T-cell (primary cell): ENCODE measurements around the gene TEF. TPM values are rescaled to one million over a fixed set of nuclear protein-coding genes. Genes with fewer than 3 reads are reported as not detected.

Source experiments
- ATAC-seq, 4 experiments: fragments of 200-7000 bp in 3 of 4; fragments of 150-1000 bp in 1 of 4; cut with Tn5 transposase; replicated peaks in 1 of 4; 1 replicate in 3 of 4; 2 replicates in 1 of 4; pipeline ENCODE4 v1.10.0; 2021; ENCODE audit warnings: moderate library complexity in 3 of 4, mild to moderate bottlenecking in 2 of 4, moderate number of reproducible peaks in 1 of 4
- CTCF ChIA-PET, 2 donors: fragments of 300-600 bp; sonication (Branson Sonifier 250); formaldehyde crosslinking; loops; one replicate each; lab custom pipeline; 2022; ENCODE audit warnings: antibody characterized with exemption in 2 of 2; lab: Charles Lee
- POLR2A ChIA-PET, 2 donors: fragments of 300-600 bp; sonication (Branson Sonifier 250); formaldehyde crosslinking; loops; one replicate each; lab custom pipeline; 2022; ENCODE audit warnings: antibody characterized with exemption in 2 of 2; lab: Charles Lee
- DNase-seq, 35 experiments: peaks; one replicate each; pipeline versions ENCODE4 v3.0.0 to v3.0.0-alpha.2; 2013 to 2023
- H3K27ac ChIP-seq: one replicate; pipeline ENCODE4 v1.5.1; 2013; ENCODE audit warnings: low read length
- H3K27me3 ChIP-seq, 2 experiments: replicated peaks in 1 of 2; 1 replicate in 1 of 2; 2 replicates in 1 of 2; pipeline versions ENCODE4 v1.6.1 to v1.7.0; 2013; ENCODE audit warnings: low read length in 1 of 2, mixed read lengths in 1 of 2; ENCODE audit not compliant: control insufficient read depth in 2 of 2, insufficient read depth in 2 of 2; ENCODE audit errors: extremely low read depth in 1 of 2
- H3K36me3 ChIP-seq, 2 donors: 1 replicate in 1 of 2; 2 replicates in 1 of 2; pipeline versions ENCODE4 v1.6.1 to v1.7.0; 2013; ENCODE audit warnings: low read length in 1 of 2; ENCODE audit not compliant: control insufficient read depth in 2 of 2, insufficient read depth in 1 of 2; ENCODE audit errors: extremely low read depth in 1 of 2
- H3K4me1 ChIP-seq, 2 experiments: 1 replicate in 1 of 2; 2 replicates in 1 of 2; pipeline versions ENCODE4 v1.6.1 to v1.7.0; 2013; ENCODE audit warnings: low read length in 2 of 2, mixed read lengths in 1 of 2; ENCODE audit not compliant: insufficient read depth in 2 of 2, control insufficient read depth in 1 of 2; ENCODE audit errors: extremely low read depth in 1 of 2
- H3K4me3 ChIP-seq, 2 donors: 1 replicate in 1 of 2; 2 replicates in 1 of 2; pipeline versions ENCODE4 v1.5.1 to v1.7.0; 2013; ENCODE audit warnings: mild to moderate bottlenecking in 2 of 2, low read length in 1 of 2, moderate library complexity in 1 of 2; ENCODE audit not compliant: control insufficient read depth in 1 of 2; ENCODE audit errors: extremely low read depth in 1 of 2
- H3K9me3 ChIP-seq: 2 replicates; pipeline ENCODE4 v1.7.0; 2013
- H3K27ac Mint-ChIP-seq, 2 donors: one replicate each; pipeline ENCODE4 v1.8.0; 2020 to 2021; ENCODE audit warnings: mild to moderate bottlenecking in 2 of 2, mixed read lengths in 2 of 2
- H3K27me3 Mint-ChIP-seq, 2 donors: one replicate each; pipeline ENCODE4 v1.8.0; 2021 to 2022; ENCODE audit warnings: mixed read lengths in 2 of 2
- H3K36me3 Mint-ChIP-seq: one replicate; pipeline ENCODE4 v1.8.0; 2021; ENCODE audit warnings: mixed read lengths
- H3K4me1 Mint-ChIP-seq, 3 donors: one replicate each; pipeline ENCODE4 v1.8.0; 2020 to 2022; ENCODE audit warnings: mixed read lengths in 3 of 3, mild to moderate bottlenecking in 1 of 3
- H3K4me3 Mint-ChIP-seq, 3 donors: one replicate each; pipeline ENCODE4 v1.8.0; 2020 to 2022; ENCODE audit warnings: mild to moderate bottlenecking in 3 of 3, mixed read lengths in 3 of 3, moderate library complexity in 3 of 3
- H3K9me3 Mint-ChIP-seq, 3 donors: one replicate each; pipeline ENCODE4 v1.8.0; 2020 to 2022; ENCODE audit warnings: mixed read lengths in 3 of 3
- WGBS: methylation state at CpG from one replicate; pipeline ENCODE4 v1.1.5; 2013; ENCODE audit warnings: missing lambda C conversion rate; ENCODE audit not compliant: insufficient coverage; 5-methylcytosine and 5-hydroxymethylcytosine counted together
- total RNA-seq, 35 experiments: library from RNA in 6 of 35; stranded (reverse) in 6 of 35; fragments of 120-200 nt in 1 of 35; gene quantifications; one replicate each; pipeline versions ENCODE4 v1.2.1 to v1.2.4 and lab custom pipeline; 2013 to 2026

Gene TEF
- total RNA-seq, 5 donors from 2014 or later (not counting 1 experiment from before 2014, with no cell fraction given), result 4.1 to 10.8 (median 4.6) TPM

- Mint-ChIP-seq H3K4me3 (no peak overlapping the region), H3K36me3 (peaks cover 44% of the 10 kb centered on the region), H3K27ac (no peak overlapping the region), H3K27me3 (no peaks in the 10 kb centered on the region), H3K4me1 (no peaks in the 10 kb centered on the region), H3K9me3 (no peaks in the 10 kb centered on the region)
- DNase-seq (no peak), ATAC-seq (no peak)
- ChIA-PET CTCF (no interaction called here), POLR2A (no interaction called here)
- WGBS, result 97% methylated on average over 4 of the region's 5 CpGs
- Histone ChIP-seq H3K36me3 (peaks cover 46 to 92% of the 10 kb centered on the region in 2 donors), H3K27me3 (no peaks in the 10 kb centered on the region), H3K9me3 (no peaks in the 10 kb centered on the region), H3K4me3 (no peak overlapping the region), H3K27ac (no peak overlapping the region), H3K4me1 (no peaks in the 10 kb centered on the region)
These were observed 30.7 kb upstream of the TEF start for GRCh38 chr22:41351011-41351410.

GRCh38 chr22:41352058-41352457, 29.7 kb upstream of the TEF start:
- DNase-seq (no peak), ATAC-seq (no peak)
- no peaks in the 10 kb centered on the region for H3K27me3 Mint-ChIP-seq
- 93% methylated on average over 6 of the region's 6 CpGs for WGBS
- peaks cover 48 to 95% of the 10 kb centered on the region in 2 donors for H3K36me3 ChIP-seq
- ChIA-PET CTCF (no interaction called here), POLR2A (no interaction called here)
- no peak overlapping the region for H3K4me3 ChIP-seq
- H3K27ac ChIP-seq, result no peak overlapping the region
- no peaks in the 10 kb centered on the region for H3K9me3 Mint-ChIP-seq
- H3K27ac Mint-ChIP-seq, result no peak overlapping the region
- no peaks in the 10 kb centered on the region for H3K9me3 ChIP-seq
- peaks cover 47% of the 10 kb centered on the region for H3K36me3 Mint-ChIP-seq
- H3K4me1 Mint-ChIP-seq, result no peaks in the 10 kb centered on the region
- no peaks in the 10 kb centered on the region for H3K27me3 ChIP-seq
- no peaks in the 10 kb centered on the region for H3K4me1 ChIP-seq
- no peak overlapping the region for H3K4me3 Mint-ChIP-seq

- ChIA-PET CTCF (no interaction called here), POLR2A (no interaction called here)
- H3K27ac ChIP-seq, result no peak overlapping the region
- Mint-ChIP-seq H3K4me1 (no peaks in the 10 kb centered on the region), H3K9me3 (no peaks in the 10 kb centered on the region), H3K27me3 (no peaks in the 10 kb centered on the region), H3K27ac (no peak overlapping the region), H3K4me3 (no peak overlapping the region), H3K36me3 (peaks cover 43% of the 10 kb centered on the region)
- peaks cover 0 to 2% of the 10 kb centered on the region in 2 experiments for H3K27me3 ChIP-seq
- H3K4me1 ChIP-seq, result no peaks in the 10 kb centered on the region
- no peak for DNase-seq
- ATAC-seq, result no peak
- WGBS, result 93% methylated on average over 10 of the region's 10 CpGs
- no peak overlapping the region for H3K4me3 ChIP-seq
- peaks cover 33 to 87% of the 10 kb centered on the region in 2 donors for H3K36me3 ChIP-seq
- no peaks in the 10 kb centered on the region for H3K9me3 ChIP-seq
These were observed 27.7 kb upstream of the TEF start for GRCh38 chr22:41353862-41354575.

GRCh38 chr22:41354979-41355378, 26.8 kb upstream of the TEF start:
- no peaks in the 10 kb centered on the region for H3K9me3 ChIP-seq
- H3K36me3 Mint-ChIP-seq, result peaks cover 40% of the 10 kb centered on the region
- POLR2A ChIA-PET, result no interaction called here

GRCh38 chr22:41355895-41356294, 25.8 kb upstream of the TEF start:
- Histone ChIP-seq H3K4me3 (no peak overlapping the region), H3K36me3 (peaks cover 28 to 69% of the 10 kb centered on the region in 2 donors), H3K4me1 (no peaks in the 10 kb centered on the region), H3K27me3 (peaks cover 0 to 2% of the 10 kb centered on the region in 2 experiments), H3K9me3 (no peaks in the 10 kb centered on the region), H3K27ac (no peak overlapping the region)
- WGBS, result 98% methylated on average over 14 of the region's 17 CpGs
- ChIA-PET POLR2A (no interaction called here), CTCF (no interaction called here)
- H3K27ac Mint-ChIP-seq, result no peak overlapping the region
- no peaks in the 10 kb centered on the region for H3K4me1 Mint-ChIP-seq
- H3K27me3 Mint-ChIP-seq, result no peaks in the 10 kb centered on the region
- no peak for ATAC-seq
- H3K4me3 Mint-ChIP-seq, result no peak overlapping the region
- peaks cover 31% of the 10 kb centered on the region for H3K36me3 Mint-ChIP-seq
- no peak for DNase-seq
- no peaks in the 10 kb centered on the region for H3K9me3 Mint-ChIP-seq

More at GRCh38 chr22:41354979-41355378, 26.8 kb upstream of the TEF start:
- H3K9me3 Mint-ChIP-seq, result no peaks in the 10 kb centered on the region
- H3K27me3 Mint-ChIP-seq, result no peaks in the 10 kb centered on the region
- no peak for DNase-seq
- Histone ChIP-seq H3K27me3 (peaks cover 0 to 2% of the 10 kb centered on the region in 2 experiments), H3K4me3 (no peak overlapping the region), H3K4me1 (no peaks in the 10 kb centered on the region), H3K27ac (no peak overlapping the region), H3K36me3 (peaks cover 28 to 78% of the 10 kb centered on the region in 2 donors)
- ATAC-seq, result no peak
- H3K4me1 Mint-ChIP-seq, result no peaks in the 10 kb centered on the region
- no peak overlapping the region for H3K4me3 Mint-ChIP-seq
- 97% methylated on average over 6 of the region's 10 CpGs for WGBS
- H3K27ac Mint-ChIP-seq, result no peak overlapping the region
- CTCF ChIA-PET, result no interaction called here

- H3K27me3 ChIP-seq, result peaks cover 0 to 2% of the 10 kb centered on the region in 2 experiments
- Mint-ChIP-seq H3K9me3 (no peaks in the 10 kb centered on the region), H3K27me3 (no peaks in the 10 kb centered on the region), H3K36me3 (peaks cover 29% of the 10 kb centered on the region), H3K27ac (no peak overlapping the region), H3K4me1 (no peaks in the 10 kb centered on the region), H3K4me3 (no peak overlapping the region)
- H3K4me1 ChIP-seq, result no peaks in the 10 kb centered on the region
- POLR2A ChIA-PET, result no interaction called here
- H3K36me3 ChIP-seq, result peaks cover 24 to 63% of the 10 kb centered on the region in 2 donors
- CTCF ChIA-PET, result no interaction called here
- DNase-seq, result no peak
- 95% methylated on average over 25 of the region's 25 CpGs for WGBS
- H3K4me3 ChIP-seq, result no peak overlapping the region
- no peak overlapping the region for H3K27ac ChIP-seq
- no peaks in the 10 kb centered on the region for H3K9me3 ChIP-seq
- ATAC-seq, result no peak
These were observed 25.2 kb upstream of the TEF start for GRCh38 chr22:41356430-41357028.
